NCI-H510A treated with DMSO at 0.1 percent for 48 hours (cell line): ENCODE results near the gene SLC43A3.
"Not testable (repeated sequence)": the region's sequence is repeated elsewhere in the genome, so short reads cannot be mapped to it uniquely, and the experiment has no call there.

ENCODE experiments used
- DNase-seq: peaks from one replicate; lab custom pipeline; 2025; lab: John Stamatoyannopoulos, UW

The SLC43A3 gene

DNA sequence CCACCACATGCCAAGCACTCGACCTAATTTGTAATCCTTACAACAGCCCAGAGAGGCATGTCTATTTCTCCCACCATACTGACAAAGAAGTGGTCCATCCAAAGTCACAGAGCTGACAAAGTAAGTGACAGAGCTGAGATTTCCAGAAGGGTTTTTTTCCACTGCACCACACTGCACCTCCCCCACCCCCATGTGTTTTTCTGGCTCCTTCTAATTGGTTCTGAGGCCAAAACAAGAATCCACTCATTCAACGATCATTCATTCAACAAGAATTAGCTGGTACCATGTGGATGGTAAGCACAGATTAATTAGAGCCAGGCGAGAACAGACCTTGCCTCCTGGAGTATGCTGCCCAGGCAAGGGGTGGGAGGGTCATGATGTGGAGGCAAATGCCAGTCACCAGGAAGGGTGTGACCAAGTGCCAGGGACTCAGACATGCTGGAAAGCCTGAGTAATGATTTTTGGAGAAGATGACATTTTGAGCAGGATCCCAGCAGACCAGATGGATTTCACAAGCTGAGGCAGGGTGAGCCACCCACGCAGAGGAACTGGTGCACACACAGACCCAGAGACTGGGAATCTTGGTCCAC lies 21.6 kb downstream of the SLC43A3 start:
- no peak for DNase-seq

DNA sequence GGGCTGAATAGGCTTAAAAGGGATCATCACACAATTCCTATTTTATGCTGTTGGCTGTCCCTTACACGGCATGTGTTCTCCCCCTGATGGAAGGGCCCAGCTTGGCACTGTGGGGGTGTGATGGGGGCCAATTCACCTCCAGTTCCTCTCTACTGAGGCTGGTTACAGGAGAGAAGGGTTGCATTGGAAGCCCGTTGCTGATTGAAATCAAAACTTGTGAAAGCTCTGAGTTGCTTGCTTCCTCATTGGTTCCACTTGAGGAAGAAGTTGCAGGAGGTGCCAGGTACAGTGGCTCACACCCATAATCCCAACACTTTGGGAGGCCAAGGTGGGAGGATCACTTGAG lies 23.1 kb downstream of the SLC43A3 start:
- DNase-seq = no peak

DNA sequence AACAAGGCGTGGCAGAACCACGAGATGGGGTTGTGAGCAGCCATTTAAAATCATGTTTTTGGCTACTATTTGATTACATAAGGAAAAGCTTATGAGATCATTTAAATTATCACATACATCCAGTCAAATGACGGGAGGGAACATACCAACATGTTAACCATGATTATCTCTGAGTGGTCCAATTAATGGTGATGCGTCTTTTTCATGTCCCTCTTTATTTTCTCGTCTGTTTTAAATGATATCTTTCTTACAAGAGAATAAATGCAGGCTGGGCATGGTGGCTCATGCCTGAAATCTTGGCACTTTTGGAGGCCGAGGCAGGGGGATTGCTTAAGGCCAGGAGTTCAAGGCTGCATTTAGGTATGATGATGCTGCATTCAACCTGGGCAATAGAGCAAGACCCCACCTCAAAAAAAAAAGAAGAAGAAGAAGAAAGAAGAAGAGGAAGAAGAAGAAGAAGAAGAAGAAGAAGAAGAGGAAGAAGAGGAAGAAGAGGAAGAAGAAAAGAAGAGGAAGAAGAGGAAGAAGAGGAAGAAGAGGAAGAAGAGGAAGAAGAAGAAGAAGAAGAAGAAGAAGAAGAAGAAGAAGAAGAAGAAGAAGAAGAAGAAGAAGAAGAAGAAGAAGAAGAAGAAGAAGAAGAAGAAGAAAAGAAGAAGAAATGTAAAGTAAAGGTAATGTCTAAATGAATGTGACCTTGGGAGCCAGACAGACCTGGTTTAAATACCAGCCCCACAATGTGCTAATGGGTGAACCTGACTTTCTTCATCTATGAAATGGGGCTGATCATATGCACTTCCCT lies 23.7 kb downstream of the SLC43A3 start:
- DNase-seq = not testable (repeated sequence)

DNA sequence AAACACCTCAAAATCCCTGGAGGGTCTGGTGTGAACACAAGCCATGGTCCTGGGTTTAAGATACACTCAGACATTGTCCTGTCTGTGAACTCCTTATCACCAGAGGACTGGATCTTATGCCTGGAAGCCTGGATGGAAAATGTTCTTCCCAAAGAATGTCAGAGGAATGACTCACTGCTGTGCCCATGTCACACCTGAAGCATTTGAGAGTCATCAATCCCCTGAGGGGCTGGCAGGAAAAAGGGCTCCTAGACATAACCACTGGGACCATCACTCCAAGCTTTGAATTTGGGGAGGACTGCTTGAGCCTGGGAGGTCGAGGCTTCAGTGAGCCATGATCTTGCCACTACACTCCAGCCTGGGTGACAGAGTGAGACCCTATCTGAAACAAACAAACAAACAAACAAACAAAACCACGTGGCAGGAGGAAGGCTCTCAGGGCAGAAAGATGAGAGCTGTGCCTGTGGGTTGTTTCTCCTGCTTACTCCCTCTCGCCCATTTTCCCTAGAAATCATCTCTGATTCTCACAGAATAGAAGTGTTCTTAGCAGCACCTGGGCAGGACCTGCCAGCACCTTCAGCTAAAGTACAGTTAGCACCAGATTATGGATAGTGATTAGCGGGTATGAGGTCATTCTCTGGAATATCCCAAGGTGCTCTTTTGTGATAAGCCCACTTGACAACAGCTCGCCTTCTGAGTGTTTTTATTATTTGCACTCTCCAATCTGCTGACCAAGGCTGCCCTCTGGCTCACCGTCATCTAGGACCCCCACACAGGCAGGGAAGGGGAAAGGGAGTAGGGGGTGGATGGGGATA lies 24.5 kb downstream of the SLC43A3 start:
- peak; percentile 25 for DNase-seq

DNA sequence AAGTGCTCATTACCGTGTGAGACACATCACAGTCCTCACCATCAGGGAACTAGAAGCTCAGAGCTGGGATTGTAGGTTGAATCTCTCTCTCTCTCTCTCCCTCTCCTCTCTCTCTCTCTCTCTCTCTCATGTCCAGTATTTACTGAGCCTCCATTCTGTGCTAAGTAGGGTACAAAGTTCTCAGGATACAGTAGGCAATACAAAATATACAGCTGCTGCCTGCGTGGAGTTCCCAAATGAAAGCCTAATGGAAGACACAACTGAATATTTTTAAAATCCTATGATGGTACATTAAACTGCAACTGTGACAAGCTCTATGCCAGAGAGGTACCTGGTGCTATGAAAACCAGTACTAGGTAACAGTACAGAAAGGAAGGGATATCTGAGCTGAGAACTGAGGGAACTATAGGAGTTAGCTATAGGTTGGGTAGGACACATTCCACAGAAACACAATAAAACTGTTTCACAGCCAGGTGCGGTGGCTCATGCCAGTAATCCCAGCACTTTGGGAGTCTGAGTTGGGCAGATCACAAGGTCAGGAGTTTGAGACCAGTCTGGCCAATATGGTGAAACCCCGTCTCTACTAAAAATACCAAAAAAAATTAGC lies 26.8 kb downstream of the SLC43A3 start:
- no peak for DNase-seq

DNA sequence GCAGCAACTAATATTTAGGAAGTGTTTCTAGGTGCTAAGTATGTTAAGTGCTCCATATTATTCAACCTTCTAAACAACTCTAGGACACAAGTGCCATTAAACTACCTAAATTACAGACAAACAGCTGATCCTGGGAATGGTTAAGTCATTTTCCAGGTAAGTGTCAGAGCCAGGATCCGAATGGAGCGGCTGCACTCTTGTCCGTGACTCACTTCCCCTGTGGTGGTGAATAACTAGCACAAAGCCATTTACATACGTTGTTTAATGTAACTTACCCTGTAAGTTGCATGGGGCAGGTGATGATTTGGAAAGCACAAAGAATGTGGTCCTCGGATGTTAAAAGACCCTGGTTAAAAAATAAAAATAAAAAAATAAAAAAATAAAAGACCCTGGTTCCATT lies 27.7 kb downstream of the SLC43A3 start:
- no peak for DNase-seq

DNA sequence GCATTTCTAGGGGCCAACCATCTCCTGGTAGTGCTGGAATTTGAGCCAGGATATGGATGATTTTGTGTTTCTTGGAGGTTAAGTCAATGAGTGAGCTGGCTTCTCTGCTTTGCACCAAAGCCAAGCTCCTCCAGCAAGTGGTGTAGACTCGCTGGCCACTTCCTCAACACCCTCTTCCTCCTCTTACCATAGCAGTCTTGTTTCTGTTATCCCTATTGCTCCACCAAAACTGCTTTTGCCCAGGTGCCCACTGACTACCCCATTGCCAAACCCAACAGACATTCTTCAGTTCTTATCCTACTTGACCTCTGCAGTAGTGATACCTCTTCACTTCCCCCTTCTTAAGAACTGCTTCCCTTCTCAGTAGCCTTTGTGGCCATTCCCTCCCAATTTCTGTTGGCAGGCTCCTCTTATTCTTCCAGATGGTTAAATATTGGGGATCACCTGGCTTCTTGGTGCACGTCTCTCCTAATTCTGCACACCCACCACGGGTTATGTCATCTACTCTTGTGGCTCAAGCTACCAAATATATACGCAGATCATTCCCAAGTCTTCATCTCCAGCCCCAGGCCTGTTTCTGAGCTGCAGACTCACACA lies 29.4 kb downstream of the SLC43A3 start:
- DNase-seq = no peak

DNA sequence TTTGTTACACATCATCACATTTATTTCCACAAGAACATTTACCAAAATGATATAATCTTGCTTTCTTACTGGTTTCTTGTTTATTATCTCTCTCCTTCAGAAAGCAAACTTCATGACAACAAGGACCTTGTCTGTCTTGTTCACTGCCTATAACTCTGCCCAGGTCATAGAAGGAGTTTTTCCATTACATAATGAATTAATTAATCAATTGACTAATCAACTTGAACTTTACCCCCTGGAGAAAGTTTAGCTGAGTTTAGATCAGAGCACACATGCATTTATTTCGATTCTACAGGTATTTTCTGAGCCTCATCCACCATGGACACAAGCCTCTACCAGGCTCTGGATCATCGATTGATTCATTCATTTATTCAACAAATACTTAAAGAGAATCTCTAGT lies 30.2 kb downstream of the SLC43A3 start:
- no peak for DNase-seq

DNA sequence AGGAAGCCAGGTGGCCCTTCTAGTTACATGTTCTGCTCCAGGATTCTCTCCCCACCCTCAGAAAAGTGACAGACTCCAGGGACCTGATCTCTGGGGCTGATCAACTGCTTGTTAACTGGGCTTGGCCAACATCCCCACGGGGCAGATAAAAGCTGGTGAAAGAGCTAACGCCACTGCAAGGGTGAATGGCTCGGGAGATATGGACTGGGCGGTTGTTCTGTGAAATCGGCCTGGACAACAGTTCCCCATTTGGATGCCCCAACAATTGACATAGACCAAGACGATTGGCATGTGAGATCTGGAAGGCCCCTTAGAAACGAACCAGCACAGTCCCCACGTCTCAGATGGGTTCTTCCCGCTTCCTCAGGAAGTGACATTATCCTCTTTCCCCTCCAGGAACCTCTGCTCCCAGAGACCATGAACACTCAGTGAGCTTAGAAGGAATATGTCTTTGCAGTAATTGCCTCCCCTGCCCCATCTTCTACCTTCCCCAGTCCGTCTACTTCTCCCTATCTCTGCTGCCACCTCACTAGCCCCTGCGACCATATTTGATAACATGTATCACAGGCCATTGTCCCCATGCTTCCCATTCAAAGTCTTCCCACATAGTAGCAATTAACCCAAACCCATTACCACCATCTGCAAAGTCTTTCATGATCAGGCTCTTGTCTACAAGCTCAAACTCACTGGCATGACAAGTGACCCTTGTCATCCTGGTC lies 30.9 kb downstream of the SLC43A3 start:
- no peak for DNase-seq

DNA sequence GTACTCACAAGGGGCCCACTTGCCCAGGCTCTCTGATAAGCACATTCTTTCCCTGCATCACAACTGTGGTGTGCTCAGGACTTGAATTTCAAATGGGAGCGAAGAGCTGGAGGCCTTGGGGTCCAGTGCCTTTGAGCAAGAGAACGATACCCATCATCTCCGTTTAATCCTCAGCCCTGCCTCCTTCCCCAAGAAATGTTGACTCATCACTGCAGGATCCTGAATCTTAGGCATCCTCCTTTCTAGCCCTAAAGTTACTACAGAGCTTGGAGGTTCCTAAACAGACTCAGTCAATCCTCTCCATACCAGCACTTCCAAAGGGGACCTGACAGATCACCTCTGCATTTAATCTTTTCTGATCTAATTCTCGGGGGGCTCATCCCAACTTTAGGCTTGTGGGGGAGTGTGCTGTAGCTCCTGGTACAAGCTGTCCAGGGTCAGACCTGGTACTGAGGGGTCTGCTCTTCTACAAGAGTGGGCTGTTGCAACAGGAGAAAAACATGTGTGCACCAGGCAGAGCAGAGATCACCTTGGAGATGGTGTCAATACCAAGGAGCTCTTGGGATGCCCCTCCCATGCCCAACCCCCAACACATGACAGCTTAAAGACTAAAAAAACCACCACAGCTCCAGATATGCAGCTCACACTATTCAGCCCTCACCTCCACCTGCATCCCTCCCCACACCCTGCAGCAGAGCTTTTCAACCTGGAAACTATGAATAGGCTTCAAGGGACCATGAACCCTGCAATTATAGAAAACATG lies 32.5 kb downstream of the SLC43A3 start:
- no peak for DNase-seq

DNA sequence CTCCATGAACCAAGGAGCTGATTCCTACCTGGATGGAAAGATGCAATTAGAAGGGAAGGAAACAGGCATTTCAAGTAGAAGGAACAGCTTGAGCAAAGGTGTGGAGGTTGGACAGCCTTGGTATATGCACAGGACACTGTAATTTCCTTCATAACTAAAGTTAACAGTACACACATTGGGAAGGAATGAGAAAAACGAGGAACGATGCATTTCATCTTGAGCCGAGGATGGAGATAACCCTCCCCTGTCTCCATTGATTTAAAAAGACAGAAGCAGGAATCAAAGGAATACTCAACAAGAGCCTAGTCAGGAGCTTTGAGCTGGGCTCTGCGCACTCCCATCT lies 34.2 kb downstream of the SLC43A3 start:
- DNase-seq = no peak

DNA sequence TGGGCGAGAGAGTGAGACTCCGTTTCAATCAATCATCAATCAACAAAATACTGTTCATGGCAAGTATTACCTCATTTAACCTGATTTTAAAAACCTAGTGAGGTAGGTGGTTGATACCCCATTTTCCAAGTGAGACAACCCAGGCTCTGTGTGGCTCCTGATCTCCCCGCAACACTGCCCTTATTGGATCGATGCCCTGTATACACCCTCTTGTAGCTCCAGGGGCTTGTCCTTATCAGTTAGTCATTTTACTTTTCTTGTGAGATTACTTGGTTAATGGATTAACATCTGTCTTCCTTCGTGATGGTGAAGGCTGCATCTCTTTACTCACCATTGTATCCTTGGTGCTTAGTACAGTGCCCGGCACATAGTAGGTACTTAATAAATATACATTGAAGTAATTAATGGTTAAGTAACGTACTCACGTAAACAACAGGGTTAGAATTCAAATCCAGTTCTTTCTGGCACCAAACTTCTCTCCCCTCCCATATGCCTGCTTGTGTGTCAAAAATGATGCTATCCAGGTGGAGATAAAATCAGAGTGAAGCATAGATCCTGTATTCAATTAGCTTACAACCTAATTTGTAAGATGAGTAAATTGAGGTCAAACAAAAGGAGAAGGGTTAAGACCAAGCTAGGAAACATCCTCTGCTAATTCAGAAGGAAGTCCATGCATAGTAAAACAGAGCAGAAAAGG lies 34.7 kb downstream of the SLC43A3 start:
- DNase-seq = no peak

DNA sequence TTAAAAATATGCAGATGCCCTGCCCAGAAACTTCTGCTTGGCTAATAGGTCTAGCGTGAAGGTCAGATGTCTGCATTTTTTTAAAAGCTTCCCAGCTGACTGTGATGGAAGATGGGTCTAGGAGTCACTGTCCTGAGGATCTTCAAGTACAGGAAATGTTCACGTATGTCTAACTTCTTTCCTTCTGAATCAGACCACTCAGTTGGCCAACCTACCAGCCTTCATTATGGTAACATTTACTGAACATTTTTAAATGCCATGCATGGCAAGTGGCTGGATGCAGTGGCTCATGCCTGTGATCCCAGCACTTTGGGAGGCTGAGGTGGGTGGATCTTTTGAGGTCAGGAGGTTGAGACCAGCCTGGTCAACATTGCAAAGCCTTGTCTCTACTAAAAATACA lies 35.4 kb downstream of the SLC43A3 start:
- no peak for DNase-seq

DNA sequence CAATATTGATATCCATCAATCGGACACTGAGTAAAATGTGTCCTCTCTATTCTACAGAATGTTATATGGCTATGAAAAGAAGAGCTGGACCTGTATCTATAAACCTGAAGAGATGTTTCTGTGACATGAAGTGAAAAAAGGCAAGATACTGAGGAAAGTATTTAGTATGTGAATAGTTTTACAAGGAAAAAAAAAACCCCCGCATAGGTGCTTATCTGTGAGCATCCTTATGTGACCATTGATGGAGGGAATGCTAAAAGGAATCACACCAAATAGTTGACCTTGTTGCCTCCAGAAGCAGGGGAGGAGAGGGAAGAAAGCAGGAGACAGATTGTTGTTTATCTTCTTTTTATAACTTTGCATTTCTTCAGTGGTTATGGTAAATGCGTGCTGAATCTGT lies 35.8 kb downstream of the SLC43A3 start:
- no peak for DNase-seq

DNA sequence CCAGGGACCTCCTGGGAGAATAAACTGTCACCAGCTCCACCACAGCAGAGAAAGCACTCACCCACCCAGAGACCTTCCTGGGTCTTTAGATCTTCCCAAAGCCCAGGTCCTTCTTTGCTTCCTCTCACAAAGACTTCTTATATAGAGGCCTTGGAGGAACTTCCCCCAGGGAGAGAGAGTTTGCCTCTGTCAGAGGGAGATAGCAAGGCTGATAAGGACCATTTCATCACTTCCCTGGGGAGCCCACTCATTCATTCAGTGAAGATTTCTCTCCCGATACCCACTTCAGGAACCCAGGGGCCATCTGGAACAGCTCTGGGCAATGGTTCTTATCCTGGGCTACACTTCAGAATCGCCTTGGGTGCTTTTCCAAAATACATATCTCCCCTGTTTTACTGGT lies 36.4 kb downstream of the SLC43A3 start, which contains the start of gene PRG2:
Gene PRG2, minus strand, starts transcription at position 116 of the 400 bp plus-strand sequence. CDS start 706 bp downstream, outside the sequence.
- no peak for DNase-seq

DNA sequence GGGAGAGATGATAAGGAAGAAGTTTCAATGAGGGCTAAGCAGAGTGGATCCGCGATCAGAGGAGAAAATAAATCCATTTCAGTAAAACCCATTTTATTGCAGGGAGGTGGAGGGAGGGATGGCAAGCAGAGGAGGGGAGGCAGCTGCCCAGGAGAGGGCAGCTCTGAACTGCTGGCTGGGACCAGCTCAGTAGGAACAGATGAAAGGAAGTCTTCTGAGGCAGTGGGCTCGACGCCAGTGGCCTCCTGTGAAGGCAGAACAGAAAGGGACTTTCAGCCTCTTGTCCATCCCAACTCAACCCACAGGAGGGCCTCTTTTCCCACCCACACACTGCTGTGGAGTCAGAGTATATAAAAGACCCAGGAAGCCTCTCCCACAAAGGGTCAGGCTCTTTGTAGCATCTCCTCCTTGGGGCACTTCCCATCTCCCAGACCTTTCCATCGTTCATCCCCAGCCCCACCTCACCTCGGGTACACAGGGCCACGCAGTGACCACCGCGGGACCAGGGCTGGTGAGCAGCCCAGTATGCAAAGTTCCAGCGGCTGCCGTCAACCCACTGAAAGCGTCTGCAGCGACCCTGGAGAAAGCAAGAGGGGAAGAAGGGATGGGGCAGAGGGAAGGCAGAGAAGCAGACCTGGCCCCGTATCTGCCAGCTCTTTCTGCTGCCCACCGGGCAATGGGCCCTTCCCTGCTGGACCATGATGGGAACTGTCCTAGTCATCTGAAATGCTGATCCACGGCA lies 39.5 kb downstream of the SLC43A3 start:
- no peak for DNase-seq

DNA sequence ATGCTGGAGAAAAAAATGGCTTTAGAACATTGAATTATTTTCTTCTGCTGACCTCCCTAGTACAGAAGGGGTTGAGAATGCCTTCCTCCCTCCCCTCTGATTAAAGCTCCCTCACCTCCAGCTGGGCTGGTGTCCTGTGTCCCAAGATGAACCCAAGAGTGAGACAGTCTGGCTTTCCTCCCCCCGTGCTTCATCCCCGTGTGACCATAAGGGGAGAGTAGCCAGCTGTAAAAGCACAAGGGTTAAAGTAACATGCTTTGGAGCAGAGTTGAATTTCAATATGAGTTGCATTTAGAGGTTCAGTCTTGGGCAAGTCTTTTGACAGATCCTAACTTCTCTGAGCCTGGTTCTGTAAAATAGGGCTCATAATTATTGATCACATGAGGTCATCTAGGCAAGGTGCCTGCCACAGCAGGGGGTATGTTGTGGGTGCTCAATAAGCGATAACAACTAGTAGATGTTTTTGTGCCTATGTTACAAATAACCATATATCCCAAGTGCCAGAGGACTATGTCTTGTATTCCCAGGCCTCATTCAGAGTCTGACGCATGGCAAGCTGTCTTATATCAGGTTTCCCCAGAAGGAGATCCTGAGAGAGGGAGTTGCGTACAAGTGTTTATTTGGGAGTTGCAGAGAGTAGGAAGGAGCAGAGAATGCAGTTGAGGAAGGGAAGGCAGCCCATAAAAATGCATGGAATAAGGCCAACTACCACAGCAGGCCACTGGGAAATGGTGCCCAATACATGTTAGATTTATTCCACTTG lies 40.6 kb downstream of the SLC43A3 start:
- no peak for DNase-seq

DNA sequence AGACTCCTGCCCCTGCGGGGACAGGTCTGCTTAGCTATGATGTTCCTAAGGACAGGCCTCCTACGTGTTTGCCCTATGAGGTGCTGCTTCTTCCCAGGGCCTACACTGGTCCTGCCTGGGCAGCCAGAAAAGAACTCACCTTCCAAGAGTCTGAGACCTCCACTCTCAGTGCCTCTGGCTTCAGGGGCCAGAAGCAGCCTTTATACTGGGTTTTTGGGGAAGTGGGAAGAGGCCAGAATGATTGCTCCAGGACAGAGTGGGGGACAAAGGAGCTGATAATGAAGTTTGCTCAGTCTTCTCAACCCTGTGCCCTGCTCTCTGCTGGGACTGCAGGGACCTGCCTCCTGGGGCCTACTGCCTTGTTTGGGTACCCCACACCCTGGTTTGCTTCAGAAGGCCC lies 45.9 kb downstream of the SLC43A3 start, which contains the start of gene PRG3:
Gene PRG3, minus strand, starts transcription at position 176 of the 400 bp plus-strand sequence. CDS start 442 bp downstream, outside the sequence.
- DNase-seq = no peak

DNA sequence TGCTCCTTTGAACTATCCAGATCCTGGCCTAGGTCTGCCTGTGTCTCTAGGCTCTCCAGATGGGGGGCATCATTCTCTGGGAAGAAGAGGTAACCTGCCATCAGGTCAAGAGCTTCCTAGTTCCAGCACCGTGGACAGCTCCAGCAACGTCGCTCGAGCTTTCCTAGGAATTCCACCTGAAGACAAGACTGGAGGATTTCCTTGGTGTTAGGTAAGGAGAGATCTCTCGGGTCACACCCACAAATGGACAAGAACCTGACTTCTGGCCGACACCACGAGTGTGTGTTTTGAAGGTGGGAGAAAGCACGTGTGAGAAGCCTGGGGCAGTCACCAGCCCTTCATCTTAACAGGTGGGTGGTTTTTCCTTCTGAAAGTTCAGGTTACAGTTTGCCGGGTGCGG lies 47.2 kb downstream of the SLC43A3 start:
- DNase-seq = no peak
